CD4-positive, alpha-beta T cell (primary cell): Measurements from ENCODE around the gene OR8H2. TPM values are rescaled to one million over a fixed set of nuclear protein-coding genes. Genes with fewer than 3 reads are reported as not detected.
"Not testable (repeated sequence)": the region's sequence is repeated elsewhere in the genome, so short reads cannot be mapped to it uniquely, and the experiment has no call there.

Experiments used
- ATAC-seq: fragments of 200-7000 bp; cut with Tn5 transposase; one replicate; pipeline ENCODE4 v1.10.0; 2022; ENCODE audit warnings: mild to moderate bottlenecking; ENCODE audit not compliant: poor library complexity
- CTCF ChIA-PET: fragments of 350-600 bp; sonication (Branson Sonifier 250); formaldehyde crosslinking; loops from one replicate; lab custom pipeline; 2021; ENCODE audit warnings: antibody characterized with exemption, inconsistent platforms; lab: Charles Lee
- POLR2A ChIA-PET: fragments of 350-600 bp; sonication (Branson Sonifier 250); formaldehyde crosslinking; loops from one replicate; lab custom pipeline; 2021; ENCODE audit warnings: antibody characterized with exemption, inconsistent platforms; lab: Charles Lee
- DNase-seq, 14 experiments: peaks; one replicate each; pipeline ENCODE4 v3.0.0-alpha.2; 2013 to 2020; ENCODE audit warnings: mixed read lengths in 2 of 14
- H3K27ac ChIP-seq, 2 donors: one replicate each; pipeline versions ENCODE4 v1.5.1 to v1.7.0; 2013; ENCODE audit warnings: low read length in 2 of 2, low read depth in 1 of 2, mild to moderate bottlenecking in 1 of 2
- H3K27me3 ChIP-seq, 2 experiments: 1 replicate in 1 of 2; 2 replicates in 1 of 2; pipeline versions ENCODE4 v1.6.1 to v1.7.0; 2013; ENCODE audit warnings: low read length in 2 of 2, control low read depth in 1 of 2, mild to moderate bottlenecking in 1 of 2, moderate library complexity in 1 of 2; ENCODE audit not compliant: insufficient read depth in 2 of 2, control insufficient read depth in 1 of 2
- H3K36me3 ChIP-seq: one replicate; pipeline ENCODE4 v1.6.1; 2013; ENCODE audit warnings: low read length, control low read depth; ENCODE audit not compliant: insufficient read depth
- H3K4me1 ChIP-seq: one replicate; pipeline ENCODE4 v1.6.1; 2013; ENCODE audit warnings: low read length, control low read depth; ENCODE audit not compliant: insufficient read depth
- H3K4me3 ChIP-seq: one replicate; pipeline ENCODE4 v1.5.1; 2013; ENCODE audit warnings: mild to moderate bottlenecking, low read length, moderate library complexity
- H3K9me3 ChIP-seq, 2 experiments: 1 replicate in 1 of 2; 2 replicates in 1 of 2; pipeline versions ENCODE4 v1.6.1 to v1.7.0; 2013; ENCODE audit warnings: low read length in 2 of 2, mild to moderate bottlenecking in 2 of 2, control low read depth in 1 of 2, moderate library complexity in 1 of 2; ENCODE audit not compliant: control insufficient read depth in 1 of 2, insufficient read depth in 1 of 2
- H3K27ac Mint-ChIP-seq: one replicate; pipeline ENCODE4 v1.8.0; 2020; ENCODE audit warnings: mixed read lengths
- H3K27me3 Mint-ChIP-seq: one replicate; pipeline ENCODE4 v1.8.0; 2021; ENCODE audit warnings: mixed read lengths
- H3K36me3 Mint-ChIP-seq: one replicate; pipeline ENCODE4 v1.8.0; 2021; ENCODE audit warnings: low read depth, mixed read lengths
- H3K4me1 Mint-ChIP-seq: one replicate; pipeline ENCODE4 v1.8.0; 2021; ENCODE audit warnings: low read depth, mixed read lengths
- H3K4me3 Mint-ChIP-seq: one replicate; pipeline ENCODE4 v1.8.0; 2020; ENCODE audit warnings: mild to moderate bottlenecking, mixed read lengths
- H3K9me3 Mint-ChIP-seq: one replicate; pipeline ENCODE4 v1.8.0; 2020; ENCODE audit warnings: mixed read lengths
- intact Hi-C, 2 experiments: fragments of 100-400 bp; cut with DNase I in 1 of 2; cut with micrococcal nuclease in 1 of 2; formaldehyde crosslinking; loops; one replicate each; pipeline versions ENCODE4 v1.15.1 to v1.9.0; 2023 to 2025; cut with DNase I, micrococcal nuclease
- total RNA-seq, 174 experiments: library from RNA in 2 of 174; stranded (reverse) in 2 of 174; gene quantifications; one replicate each; pipeline ENCODE4 v1.2.3 and lab custom pipeline; 2021 to 2026
- TF ChIP-seq, protein P1 (sequence below): fragments of 200-600 bp; IDR thresholded peaks from one replicate; pipeline ENCODE4 v1.8.0; 2022; ENCODE audit warnings: antibody characterized with exemption, mild to moderate bottlenecking

OR8H2 gene
- total RNA-seq, 2 experiments from 2014 or later: not detected

DNA sequence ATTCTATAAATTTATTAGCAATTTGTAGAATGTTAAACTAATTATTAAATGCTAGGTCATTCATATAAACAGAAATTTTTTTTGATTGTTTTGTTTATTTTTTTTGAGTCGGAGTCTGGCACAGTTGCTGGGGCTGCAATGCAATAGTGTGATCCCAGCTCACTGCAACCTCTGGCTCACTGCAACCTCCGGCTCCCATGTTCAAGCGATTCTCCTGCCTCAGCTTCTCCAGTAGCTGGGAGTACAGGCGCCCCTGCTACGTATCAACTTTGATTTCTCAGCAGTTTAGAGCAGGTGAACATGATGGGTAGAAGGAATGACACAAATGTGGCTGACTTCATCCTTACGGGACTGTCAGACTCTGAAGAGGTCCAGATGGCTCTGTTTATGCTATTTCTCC lies 18.6 kb downstream of the OR8H2 start, which contains the start of gene OR8H3:
TSS of gene OR8H3 (plus strand) at position 301 of the 400 bp plus-strand sequence. CDS start at position 301, 0 bp downstream.
- Mint-ChIP-seq H3K9me3 (peaks cover 9% of the 10 kb centered on the region), H3K36me3 (no peaks in the 10 kb centered on the region), H3K27ac (no peak within 1 kb of the TSS), H3K4me1 (no peaks in the 10 kb centered on the region), H3K4me3 (no peak within 1 kb of the TSS), H3K27me3 (no peaks in the 10 kb centered on the region)
- no peak within 1 kb of the TSS for H3K27ac ChIP-seq
- no peak for ATAC-seq
- ChIA-PET CTCF (no interaction called here), POLR2A (no interaction called here)
- TF ChIP-seq, protein P1, sequence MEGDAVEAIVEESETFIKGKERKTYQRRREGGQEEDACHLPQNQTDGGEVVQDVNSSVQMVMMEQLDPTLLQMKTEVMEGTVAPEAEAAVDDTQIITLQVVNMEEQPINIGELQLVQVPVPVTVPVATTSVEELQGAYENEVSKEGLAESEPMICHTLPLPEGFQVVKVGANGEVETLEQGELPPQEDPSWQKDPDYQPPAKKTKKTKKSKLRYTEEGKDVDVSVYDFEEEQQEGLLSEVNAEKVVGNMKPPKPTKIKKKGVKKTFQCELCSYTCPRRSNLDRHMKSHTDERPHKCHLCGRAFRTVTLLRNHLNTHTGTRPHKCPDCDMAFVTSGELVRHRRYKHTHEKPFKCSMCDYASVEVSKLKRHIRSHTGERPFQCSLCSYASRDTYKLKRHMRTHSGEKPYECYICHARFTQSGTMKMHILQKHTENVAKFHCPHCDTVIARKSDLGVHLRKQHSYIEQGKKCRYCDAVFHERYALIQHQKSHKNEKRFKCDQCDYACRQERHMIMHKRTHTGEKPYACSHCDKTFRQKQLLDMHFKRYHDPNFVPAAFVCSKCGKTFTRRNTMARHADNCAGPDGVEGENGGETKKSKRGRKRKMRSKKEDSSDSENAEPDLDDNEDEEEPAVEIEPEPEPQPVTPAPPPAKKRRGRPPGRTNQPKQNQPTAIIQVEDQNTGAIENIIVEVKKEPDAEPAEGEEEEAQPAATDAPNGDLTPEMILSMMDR: no peak
- intact Hi-C loops: no loop called here
- no peak for DNase-seq
- H3K4me3 ChIP-seq: no peak within 1 kb of the TSS
- H3K4me1 ChIP-seq: no peaks in the 10 kb centered on the region
- no peaks in the 10 kb centered on the region for H3K27me3 ChIP-seq
- no peaks in the 10 kb centered on the region for H3K36me3 ChIP-seq
- H3K9me3 ChIP-seq: peaks cover 0 to 4% of the 10 kb centered on the region in 2 experiments

DNA sequence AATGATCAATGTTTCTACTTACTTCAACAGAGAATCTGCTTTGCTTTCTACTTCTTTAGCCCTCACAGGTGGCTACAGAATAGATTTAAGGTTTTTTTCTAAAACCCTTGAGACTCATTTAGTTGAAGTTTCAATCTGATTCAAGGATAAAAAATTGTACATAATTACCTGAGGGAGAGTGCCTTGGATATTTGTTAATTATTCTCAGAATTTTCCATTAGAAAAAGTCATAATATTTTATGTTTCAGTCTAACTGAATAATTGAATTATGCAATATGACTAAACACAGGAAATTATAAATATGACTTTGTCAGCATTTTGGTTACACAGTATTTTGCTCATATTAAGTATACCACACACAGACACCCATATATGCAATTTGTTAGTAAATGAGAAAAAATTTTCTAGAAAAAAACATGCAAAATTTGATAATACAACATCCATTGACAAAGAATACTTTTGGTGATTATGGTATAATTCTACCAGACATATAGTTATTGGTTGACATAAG lies 36.7 kb downstream of the OR8H2 start, which contains the start of gene OR8J3:
TSS of gene OR8J3 (minus strand) at position 51 of the 511 bp plus-strand sequence. CDS start 2,483 bp downstream, outside the sequence.
- Histone ChIP-seq H3K27ac (no peak within 1 kb of the TSS), H3K4me3 (no peak within 1 kb of the TSS), H3K9me3 (peaks cover 0 to 14% of the 10 kb centered on the region in 2 experiments), H3K4me1 (no peaks in the 10 kb centered on the region), H3K36me3 (no peaks in the 10 kb centered on the region), H3K27me3 (no peaks in the 10 kb centered on the region)
- intact Hi-C loops: no loop called here
- no peaks in the 10 kb centered on the region for H3K27me3 Mint-ChIP-seq
- H3K36me3 Mint-ChIP-seq: no peaks in the 10 kb centered on the region
- ChIA-PET POLR2A (no interaction called here), CTCF (no interaction called here)
- ATAC-seq (no peak), DNase-seq (no peak)
- H3K4me3 Mint-ChIP-seq: no peak within 1 kb of the TSS
- H3K9me3 Mint-ChIP-seq: peaks cover 2% of the 10 kb centered on the region
- TF ChIP-seq, protein P1: no peak
- no peaks in the 10 kb centered on the region for H3K4me1 Mint-ChIP-seq
- H3K27ac Mint-ChIP-seq: no peak within 1 kb of the TSS

DNA sequence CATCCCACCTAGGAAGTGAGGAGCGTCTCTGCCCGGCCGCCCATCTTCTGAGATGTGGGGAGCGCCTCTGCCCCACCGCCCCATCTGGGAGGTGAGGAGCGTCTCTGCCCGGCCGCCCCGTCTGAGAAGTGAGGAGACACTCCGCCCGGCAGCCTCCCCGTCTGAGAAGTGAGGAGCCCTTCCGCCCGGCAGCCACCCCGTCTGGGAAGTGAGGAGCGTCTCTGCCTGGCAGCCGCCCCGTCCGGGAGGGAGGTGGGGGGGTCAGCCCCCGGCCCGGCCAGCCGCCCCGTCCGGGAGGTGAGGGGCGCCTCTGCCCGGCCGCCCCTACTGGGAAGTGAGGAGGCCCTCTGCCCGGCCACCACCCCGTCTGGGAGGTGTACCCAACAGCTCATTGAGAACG lies 40.2 kb downstream of the OR8H2 start:
- H3K4me3 ChIP-seq, ATAC-seq, H3K27ac Mint-ChIP-seq, H3K9me3 Mint-ChIP-seq, H3K4me1 ChIP-seq, H3K27ac ChIP-seq, H3K27me3 ChIP-seq, CTCF ChIA-PET, H3K36me3 Mint-ChIP-seq, H3K36me3 ChIP-seq, H3K4me1 Mint-ChIP-seq, H3K27me3 Mint-ChIP-seq, intact Hi-C loops, H3K4me3 Mint-ChIP-seq, POLR2A ChIA-PET, DNase-seq: not testable (repeated sequence)
- H3K9me3 ChIP-seq: peaks cover 0 to 16% of the 10 kb centered on the region in 2 experiments

DNA sequence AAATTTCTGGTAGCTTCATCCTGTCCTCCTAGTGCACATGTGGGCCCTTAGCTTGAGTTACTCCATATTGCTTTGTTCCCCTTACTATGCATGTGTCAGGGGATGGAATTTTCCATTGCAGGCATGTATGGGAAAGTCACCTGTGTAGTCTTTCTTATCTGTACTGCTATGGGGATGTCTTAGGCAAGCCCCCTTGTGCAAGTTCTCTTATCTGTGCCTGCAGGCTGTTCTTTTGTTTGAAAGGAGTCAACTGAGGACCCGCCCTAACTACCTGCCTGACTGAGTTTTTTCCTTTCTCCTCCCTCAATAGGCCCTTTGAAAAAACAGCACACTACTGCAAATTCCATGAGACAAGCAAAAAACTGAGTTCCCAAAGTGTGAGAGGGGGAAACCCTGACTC lies 47.9 kb downstream of the OR8H2 start:
- ATAC-seq: no peak
- TF ChIP-seq, protein P1: no peak
- no peaks in the 10 kb centered on the region for H3K27me3 Mint-ChIP-seq
- H3K4me1 Mint-ChIP-seq: no peaks in the 10 kb centered on the region
- no peak overlapping the region for H3K4me3 Mint-ChIP-seq
- ChIA-PET POLR2A (interaction anchor here (0.6 kb wide), 1 partner anchor 41 kb away, joined by 3 read pairs; no protein-coding TSS in a partner anchor), CTCF (no interaction called here)
- no peaks in the 10 kb centered on the region for H3K4me1 ChIP-seq
- H3K27me3 ChIP-seq: no peaks in the 10 kb centered on the region
- H3K36me3 Mint-ChIP-seq: no peaks in the 10 kb centered on the region
- DNase-seq: no peak
- no peak overlapping the region for H3K4me3 ChIP-seq
- peaks cover 26% of the 10 kb centered on the region for H3K9me3 Mint-ChIP-seq
- no peak overlapping the region for H3K27ac Mint-ChIP-seq
- H3K27ac ChIP-seq: no peak overlapping the region
- H3K36me3 ChIP-seq: no peaks in the 10 kb centered on the region
- H3K9me3 ChIP-seq: peaks cover 5 to 24% of the 10 kb centered on the region in 2 experiments
- intact Hi-C loops: no loop called here
